ENCODE measurements around the gene KCNA10.
"Not testable (repeated sequence)": the region's sequence is repeated elsewhere in the genome, so short reads cannot be mapped to it uniquely, and the experiment has no call there.

KCNA10 gene

GRCh38 chr1:110535985-110536384, 17.0 kb upstream of the KCNA10 start:
- no peak for DNase-seq

DNA sequence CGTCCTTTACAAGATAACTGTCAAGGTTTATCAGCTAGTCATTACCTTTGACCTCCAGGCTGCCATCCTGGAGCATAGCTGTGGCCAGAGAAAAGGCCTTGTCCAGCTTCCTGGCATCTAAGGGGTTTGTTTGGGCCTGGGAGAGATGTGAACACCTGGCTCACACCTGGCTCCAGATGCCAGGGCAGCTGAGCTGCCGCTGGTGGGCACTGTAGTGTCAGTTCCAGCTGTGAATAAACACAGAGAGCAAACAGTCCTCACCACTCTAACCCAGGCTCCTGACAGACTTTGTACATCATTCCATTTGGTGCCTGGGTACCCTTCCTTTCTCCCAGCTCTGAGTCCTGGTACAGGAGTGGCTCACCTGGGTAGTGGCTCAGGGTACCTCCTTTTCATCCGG, 14.3 kb upstream of the KCNA10 start:
- DNase-seq, result no peak

DNA sequence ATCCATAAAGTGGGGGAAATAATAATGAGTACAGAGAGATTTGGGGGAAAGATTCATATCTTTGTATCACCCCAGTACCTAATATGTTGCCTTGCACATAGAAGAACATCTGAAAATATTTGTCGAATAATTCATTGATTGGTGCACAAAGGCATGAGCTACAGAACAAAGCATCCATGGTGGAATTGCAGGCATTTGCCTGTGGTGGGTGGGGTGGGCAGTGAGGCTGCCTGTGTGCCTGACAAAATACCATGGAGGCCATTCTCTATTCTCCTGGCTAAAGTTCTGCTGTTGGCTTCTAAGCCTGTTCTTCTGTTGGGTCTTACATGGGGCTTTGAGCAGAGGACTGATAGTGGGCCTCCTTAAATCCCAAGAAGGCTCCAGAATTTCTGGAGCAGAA, 10.0 kb upstream of the KCNA10 start:
- DNase-seq, result no peak

- DNase-seq, result no peak
Measured at GRCh38 chr1:110526201-110526780, 7.3 kb upstream of the KCNA10 start.

DNA sequence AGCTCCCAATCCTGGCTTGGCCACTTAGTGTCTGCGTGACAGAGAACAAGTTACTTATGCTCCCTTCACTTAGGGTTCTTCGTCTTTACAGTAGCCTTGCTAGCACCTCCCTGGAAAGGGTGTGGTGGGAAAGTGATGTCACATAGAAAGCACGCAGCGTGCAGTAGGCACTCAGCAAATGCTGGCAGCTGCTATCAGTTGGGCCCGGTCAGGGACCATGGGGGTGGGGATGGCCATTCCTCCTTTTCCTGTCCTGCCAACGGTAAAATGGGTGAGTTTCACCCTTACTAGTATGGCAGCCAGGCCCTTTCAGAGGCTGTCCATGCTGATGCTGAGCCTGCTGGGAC, 6.2 kb upstream of the KCNA10 start:
- DNase-seq, result no peak

DNA sequence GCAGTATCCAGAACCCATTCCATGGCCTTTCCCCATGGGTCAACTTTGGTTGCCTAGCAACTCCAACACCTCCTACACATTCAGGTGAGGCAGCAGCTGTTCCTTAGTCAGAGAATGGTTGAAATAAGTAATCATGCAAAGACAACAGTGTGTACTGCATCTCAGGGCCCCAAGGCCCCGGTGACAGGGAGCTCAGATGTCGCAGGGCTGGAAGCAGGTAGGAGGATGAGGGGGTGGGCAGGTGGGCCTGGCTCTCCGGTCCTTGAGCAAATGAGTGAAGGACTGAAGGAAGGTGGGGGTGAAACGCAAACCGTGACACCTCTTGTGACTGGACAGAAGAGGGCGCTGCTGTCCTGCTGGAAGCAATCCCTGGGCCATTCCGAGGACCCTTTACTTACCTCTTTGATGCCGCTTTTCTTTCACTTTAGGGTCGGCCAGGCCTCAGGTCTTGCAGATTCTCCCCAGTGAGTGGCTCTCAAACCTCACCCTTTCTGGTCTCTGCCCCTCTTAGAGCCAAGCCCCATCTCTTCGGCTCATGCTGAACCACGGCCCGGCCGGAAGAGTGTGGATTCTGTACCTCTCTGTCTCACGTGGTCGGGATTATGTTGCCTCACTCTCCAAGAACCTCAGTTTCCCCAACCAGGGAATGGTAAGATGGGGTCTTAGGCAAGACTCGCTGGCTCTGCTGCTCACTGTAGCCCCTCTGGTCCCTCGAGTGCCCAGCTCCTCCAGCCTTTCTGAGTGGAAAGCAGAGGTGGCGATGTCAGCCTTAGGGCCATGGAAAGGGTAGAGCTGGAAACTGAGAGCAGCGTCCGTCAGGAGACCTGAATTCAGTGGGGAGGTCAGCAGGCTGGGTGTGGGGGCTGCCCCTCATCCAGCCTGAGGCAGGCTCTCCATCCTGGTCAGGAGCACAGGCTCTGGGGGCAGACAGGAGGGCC, 5.6 kb upstream of the KCNA10 start:
- peak in 10 of 14 donors; percentile 12 to 68 (median 30) for DNase-seq

DNA sequence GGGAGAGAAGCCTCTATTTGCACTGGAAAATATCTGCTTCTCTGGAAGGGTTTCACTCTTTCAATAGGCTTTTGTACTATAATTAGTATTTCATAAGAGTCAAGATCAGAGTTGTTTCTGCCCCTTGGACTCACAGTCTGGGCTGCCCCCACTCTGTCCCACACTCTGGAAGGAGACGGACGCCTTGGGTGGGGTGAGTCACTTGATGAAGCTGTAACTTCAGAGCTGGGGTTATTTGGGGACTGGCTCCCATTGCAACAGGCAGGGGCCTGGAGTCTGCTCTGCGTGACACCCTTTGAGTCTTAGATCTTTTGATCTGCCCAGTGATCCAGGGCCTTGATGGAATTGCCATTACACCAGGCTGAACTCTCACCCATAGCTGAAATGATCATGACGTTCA, 4.0 kb upstream of the KCNA10 start:
- no peak for DNase-seq

DNA sequence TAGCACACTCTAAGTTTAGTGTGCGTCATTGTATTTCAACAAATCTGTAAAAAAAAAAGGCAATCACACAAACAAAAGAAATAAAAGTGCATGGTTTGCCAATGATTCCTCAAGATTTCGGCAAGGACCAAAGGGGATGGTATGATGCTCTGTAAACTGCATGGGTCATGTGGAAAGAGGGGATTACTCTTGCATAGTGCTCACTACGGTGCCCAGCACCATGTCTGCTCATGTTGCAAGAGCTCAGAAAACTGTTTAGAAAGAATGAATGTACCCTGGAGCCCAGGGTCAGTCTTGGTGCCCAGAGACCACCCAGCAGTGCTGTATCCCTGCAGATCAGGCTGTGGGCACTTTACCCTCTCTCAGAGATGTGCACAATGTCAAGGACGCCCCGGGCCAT, 3.6 kb upstream of the KCNA10 start:
- DNase-seq, result no peak

DNA sequence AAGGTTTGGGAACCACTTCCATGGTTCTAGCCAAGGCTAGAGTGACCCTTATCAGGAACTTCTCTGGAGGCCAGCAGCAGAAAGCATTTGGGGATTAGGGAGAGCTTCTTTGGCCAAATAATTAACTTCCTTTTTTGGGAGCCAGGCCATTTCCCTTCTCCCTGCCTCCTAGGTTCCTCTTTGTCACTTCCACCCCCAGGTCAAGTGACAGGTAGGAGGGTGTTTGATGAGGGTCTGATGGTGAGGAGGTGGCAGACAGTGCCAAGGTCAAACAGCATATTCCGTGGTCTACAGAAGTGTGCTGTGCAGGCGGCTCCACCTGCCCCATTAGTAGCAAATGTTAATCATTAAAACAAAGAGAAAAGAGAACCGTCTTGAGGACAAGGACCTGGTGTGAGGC, 1.9 kb upstream of the KCNA10 start:
- no peak for DNase-seq

GRCh38 chr1:110515891-110516290, 3.1 kb downstream of the KCNA10 start:
- DNase-seq, result no peak

DNA sequence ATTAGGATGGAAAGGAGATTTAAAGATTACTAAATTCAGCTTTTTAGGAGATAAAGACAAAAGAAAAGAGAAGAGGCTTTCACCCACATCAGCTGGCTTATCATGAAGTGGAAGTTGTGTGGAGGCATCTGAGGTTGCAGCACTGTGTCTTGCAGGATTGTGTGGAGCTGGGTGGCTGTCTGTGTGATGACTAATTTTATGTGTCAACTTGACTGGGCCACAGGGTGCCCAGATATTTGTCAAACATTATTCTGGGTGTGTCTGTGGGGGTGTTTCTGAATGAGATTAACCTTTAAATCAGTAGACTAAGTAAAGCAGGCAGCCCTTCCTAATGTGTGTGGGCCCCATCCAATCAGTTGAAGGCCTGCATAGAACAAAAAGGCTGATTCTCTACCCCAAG, 3.9 kb downstream of the KCNA10 start:
- no peak for DNase-seq

GRCh38 chr1:110513511-110513910, 5.5 kb downstream of the KCNA10 start:
- no peak for DNase-seq

DNA sequence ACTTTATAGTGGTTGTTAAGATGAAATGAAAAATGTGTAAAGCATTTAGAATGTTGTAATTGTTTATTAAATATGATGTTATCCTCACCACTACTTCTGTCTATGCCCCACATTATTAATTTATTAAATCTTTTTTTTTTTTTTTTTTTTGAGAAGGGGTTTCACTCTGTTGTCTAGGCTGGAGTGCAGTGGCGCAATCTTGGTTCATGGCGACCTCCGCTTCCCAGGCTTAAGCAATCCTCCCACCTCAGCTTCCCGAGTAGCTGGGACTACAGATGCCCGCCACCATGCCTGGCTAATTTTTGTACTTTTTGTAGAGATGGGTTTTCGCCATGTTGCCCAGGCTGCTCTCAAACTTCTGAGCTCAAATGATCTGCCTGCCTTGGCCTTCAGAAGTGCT, 7.5 kb downstream of the KCNA10 start:
- DNase-seq, result no peak

- DNase-seq, result not testable (repeated sequence)
Measured at GRCh38 chr1:110510921-110511320, 8.1 kb downstream of the KCNA10 start.

DNA sequence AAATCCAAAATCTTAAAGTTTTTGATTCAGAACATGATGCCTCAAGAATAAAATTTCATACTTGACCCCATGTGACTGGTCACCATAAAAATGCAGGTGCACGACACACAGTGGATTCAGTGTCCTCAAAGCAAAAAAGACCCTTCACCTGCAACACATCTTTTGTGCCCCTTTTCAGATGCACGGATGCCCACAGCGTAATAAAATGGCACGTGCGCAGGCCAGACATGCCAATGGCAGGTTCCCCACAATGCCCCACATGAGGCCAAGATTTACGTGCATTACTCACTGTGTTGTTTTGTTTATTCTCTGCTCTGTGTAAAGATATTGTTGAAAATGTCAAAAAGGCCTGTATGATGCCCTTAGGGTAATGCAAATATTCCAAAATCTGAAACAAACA, 9.3 kb downstream of the KCNA10 start:
- DNase-seq, result no peak

DNA sequence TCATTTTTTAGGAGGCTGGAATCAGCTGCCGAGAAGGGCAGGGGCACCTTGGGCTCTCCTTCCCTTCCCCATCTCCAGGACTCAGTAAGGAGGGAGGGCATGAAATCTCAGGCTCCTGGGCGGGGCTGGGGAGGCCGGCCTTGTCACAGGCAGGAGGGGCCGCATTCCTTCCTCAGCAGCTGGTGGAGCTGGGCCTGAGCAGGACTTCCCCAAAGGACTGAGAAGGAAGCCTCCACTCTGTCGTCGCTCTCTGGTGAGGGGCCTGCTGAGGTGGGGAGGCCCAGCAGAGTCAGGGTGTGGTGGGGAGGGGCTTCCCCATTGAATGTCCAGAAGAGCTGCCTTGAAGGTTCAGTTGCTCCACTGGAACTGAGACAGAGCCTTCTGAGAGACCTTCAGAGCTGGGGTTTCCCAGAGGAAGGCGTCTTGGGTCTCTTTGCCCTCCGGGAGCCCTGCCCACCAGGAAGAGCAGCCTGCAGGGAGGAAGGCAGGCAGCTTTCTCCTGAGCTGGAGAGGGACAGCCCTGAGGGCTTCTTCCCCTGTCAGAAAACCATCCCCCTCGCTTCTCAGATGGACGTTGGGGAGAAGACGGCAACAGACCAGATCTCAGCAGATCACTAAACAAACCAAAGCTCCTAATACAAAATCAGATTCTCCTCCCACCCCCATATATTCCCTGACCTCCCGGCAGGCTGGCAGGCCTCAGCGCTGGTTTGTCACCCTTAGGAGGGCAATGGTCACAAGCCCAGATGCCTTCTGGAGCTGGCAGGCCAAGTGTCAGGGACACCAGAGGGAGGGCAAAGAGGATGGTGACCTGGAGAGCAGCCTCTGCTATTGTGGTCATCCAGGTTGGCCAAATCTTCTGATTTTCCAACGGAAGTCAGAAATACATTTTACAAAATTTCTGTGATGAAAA, 10.7 kb downstream of the KCNA10 start:
- no peak for DNase-seq

DNA sequence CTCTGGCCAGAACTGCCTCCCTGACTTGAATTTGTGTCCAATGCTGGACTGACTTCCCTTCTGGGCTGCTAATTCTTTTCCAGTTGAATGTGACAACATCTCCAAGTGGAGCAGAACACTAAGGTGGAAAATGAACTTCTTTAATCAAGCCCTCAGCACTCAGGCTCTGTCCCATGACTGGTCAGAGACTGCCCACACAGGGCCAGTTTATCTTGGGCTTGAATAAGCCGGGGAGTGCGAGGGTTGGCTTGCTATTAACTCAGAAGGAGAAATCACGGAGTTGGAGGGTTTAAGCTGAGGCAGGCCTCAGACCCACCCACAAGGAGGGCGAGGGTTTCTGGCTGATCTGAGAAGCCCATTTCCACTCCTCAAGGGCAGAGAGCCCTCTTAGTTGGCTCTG, 12.4 kb downstream of the KCNA10 start:
- no peak for DNase-seq

- no peak for DNase-seq
Measured at GRCh38 chr1:110505596-110505995, 13.4 kb downstream of the KCNA10 start.

- DNase-seq, result no peak
Measured at GRCh38 chr1:110504226-110504625, 14.7 kb downstream of the KCNA10 start.

DNA sequence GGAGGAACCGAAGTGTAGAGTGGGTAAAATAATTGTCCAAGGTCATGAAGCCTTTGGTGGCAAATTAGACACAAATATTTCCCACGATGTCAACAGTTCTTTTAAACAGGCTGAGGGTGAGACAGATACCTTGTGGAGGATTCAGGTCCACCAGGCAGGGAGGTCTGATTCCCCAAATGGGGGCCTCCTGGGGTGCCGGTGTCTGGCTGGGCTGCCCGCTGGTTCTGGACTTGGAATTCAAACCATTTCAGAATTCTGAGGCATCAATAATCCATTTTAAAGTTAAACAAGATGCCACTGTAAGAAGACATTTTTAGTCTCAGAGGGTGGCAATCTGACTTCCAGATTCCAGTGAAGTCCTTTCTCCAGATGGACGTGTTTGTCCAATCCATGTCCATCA, 15.5 kb downstream of the KCNA10 start:
- no peak for DNase-seq

GRCh38 chr1:110502402-110503151, 16.4 kb downstream of the KCNA10 start:
- no peak for DNase-seq

DNA sequence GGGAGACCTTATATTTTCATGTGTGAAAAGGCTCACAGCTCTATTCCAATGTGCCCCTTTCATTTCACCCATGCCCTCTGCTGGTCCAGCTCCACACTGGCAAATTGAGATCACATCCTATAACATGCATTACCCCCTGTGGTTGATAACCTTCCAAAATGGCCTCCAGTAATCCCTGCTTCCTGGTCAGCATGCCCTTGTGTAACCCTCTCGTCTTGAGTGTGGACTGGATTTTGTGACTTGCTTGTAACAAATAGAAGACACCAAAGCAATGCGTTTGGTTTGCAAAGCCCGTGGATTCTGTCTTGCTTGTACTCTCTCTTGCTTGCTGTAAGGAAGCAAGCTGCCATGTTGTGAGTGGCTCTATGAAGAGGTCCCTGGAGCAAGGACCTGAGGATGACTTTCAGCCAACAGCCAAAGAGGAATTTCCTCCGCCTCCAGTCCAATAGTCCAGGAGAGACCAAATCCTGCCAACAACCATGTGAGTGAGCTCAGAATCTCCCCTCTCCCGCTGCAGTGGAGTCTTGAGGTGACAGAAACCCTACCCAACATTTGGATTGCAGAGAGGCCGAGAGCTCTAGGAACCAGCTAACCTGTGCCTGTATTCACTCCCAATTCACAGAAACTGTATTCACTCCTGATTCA, 17.4 kb downstream of the KCNA10 start:
- no peak for DNase-seq

All from C1 segment of cervical spinal cord (tissue), 14 donors.